Activated gamma-delta T cell treated with Interleukin-2 at 50 U/mL for 16 hours (primary cell): ENCODE data around the gene FAM174B.

ENCODE experiments used
- DNase-seq: peaks from one replicate; pipeline ENCODE4 v3.0.0-alpha.2; 2020

The FAM174B gene

DNA sequence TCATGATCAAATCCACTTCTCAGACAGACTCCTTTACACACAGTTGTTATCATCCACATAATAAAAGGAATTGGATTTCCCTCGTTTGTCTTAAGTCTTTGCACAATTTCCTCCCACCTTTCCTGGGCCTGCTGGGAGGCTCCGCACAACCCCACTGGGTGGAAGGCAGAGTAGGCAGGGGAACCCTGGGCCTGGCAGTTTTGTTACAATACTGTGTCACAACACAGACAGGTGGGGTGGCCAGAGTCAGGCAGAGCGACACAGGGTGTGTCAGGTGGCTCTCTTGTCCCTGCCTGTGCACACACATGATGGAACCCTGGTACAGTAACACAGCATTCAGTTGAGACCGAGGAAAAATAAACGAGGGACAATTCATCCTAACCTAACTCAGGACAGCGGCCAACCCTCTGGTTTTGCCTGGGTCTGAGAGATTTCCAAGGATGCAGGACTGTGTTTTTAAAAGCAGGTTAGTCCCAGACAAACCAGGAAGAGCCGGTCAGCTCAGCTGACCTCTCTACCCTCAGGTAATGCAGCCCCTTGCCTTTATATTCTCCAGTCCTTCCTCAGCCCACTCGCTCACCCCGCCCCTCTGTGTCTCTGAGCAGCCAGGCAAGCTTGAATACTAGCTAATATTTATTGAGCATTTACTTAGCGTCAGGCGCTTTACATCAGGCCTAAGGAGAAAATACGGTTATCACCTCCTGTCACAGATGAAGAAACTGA lies 8.8 kb upstream of the FAM174B start:
- no peak for DNase-seq

DNA sequence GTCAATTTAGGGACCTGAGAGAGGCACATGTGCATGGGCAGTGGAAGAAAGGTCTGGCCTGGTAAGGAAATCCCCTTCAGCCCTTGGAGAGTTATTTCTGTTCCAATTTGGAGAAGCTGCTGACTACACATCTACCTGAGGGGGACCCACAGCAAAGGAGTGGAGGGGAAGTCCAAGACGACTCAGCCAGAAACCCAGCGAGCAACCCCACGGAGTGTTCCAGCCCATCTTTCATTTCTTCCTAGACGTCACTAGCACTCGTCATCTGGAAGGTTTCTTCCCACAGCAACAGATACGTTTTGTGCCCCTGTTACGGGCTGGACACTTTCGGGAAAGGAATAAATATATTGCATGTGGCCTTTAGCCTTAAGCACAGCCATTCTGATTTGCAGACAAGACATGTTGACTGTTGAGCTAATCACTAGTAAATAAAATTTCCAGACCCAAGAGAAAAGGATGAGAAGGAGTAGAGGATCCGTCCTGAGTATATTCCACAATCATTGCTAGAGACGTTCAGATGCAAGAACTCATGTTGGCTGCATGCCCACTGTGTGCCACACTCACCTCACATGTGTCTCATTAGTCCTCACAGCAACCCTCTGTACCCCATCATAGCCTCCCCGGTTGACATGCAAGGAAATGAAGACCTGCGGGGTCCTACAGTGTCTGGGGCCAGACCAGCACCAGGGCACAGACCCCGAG lies 7.8 kb upstream of the FAM174B start:
- no peak for DNase-seq

DNA sequence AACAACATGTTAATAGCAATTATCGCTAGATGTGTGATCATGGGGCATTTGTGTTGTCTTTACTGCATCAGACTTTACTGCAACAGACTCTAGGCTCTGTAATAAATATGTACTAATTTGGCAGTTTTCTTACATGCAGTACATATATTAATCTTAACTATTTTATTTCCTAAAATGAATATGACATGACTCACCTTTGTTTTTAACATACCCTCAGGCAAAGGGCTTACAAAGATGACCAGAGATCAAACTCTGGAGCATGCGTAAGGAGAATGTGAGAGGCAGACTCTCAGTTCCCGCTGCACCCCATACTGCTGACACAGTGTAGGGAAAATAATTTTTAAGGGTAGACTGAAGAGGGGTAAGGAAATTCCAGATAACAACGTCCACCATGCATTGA lies 7.2 kb upstream of the FAM174B start:
- no peak for DNase-seq

DNA sequence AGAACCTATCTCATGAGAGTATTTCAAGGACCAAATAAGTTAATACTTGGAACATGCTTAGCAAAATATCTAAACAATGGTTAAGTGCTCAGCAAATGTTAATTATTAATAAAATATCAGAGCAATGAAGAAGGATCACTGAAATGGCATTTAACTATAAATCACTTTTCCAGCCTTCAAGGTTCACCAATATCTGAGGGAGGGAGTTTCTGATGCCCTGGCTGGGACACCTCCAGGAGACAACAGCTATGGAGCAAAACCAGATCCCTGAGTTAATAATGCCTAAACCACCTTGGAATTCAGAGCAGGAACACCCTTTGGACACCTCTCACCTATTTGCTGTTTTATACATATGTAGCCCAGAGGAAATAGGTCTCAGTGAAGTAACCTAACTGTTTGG lies 6.4 kb upstream of the FAM174B start:
- DNase-seq, result no peak

DNA sequence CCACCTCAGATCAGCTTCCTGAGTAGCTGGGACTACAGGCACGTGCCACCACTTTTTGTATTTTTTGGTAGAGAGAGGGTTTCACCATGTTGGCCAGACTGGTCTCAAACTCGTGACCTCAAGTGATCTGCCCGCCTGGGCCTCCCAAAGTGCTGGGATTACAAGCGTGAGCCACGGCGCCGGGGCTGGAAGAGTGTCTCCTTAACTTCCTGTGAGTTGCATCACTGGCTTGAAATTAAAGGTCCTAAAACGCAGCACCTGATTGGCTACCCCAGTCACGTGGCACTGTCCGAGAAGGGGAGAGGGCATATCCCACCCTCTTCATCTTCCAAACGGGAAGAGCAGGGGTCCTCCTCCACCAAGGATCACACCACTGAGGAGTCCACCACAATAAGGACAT lies 5.5 kb upstream of the FAM174B start:
- no peak for DNase-seq

DNA sequence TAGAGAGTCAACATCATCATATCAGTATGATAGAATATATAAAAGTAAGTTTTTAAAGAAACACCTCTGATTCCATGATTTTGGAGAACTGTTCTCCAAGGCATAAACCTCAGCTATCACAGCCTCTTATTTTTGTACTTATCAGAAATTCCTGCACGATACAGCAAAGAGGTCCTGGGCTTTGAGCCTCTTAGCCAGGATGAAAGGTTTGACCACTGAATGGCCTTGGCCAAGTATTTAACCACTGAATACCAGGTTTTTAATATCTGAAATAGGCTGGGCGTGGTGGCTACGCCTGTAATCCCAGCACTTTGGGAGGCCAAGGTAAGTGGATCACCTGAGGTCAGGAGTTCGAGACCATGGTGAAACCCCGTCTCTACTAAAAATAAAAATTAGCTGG lies 1.9 kb upstream of the FAM174B start:
- DNase-seq, result no peak

DNA sequence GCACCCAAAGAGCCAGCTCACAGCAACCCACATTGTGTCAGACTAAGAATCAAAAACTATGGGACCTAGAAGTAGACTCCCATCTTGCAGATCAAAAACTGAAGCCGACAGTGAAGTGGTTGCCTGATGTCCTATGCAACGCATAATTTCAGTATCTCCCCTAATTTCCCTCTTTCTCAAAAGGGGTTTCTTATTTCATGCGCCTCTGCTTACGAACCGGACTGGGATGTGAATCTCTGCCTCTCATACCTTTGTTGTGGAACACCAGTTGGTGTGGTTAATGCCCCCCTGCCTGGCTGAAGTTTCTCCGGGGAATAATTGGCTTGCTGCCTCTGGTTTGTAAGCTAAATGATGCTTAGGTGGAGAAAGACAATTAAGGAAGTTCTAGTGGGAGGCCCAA lies 514 bp upstream of the FAM174B start:
- DNase-seq, result no peak

DNA sequence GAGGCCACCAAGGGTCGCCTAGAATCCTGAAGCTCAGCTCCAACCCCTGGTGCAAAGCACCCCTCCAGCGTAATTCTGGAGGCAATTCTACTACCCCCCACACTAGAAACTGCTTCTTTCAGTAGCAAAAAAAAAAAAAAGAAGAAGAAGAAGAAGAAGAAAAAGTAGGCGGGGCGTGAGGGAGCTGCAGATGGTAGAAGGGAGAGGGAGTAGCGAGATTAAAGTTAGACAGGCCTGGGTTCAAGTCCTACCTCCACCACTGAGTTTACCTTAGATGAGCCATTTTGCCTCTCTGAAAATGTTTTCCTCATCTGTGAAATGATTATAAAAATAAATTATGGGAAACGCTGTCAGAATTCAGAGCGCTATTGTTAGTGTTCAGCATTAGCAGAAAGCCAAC lies 913 bp downstream of the FAM174B start:
- no peak for DNase-seq

DNA sequence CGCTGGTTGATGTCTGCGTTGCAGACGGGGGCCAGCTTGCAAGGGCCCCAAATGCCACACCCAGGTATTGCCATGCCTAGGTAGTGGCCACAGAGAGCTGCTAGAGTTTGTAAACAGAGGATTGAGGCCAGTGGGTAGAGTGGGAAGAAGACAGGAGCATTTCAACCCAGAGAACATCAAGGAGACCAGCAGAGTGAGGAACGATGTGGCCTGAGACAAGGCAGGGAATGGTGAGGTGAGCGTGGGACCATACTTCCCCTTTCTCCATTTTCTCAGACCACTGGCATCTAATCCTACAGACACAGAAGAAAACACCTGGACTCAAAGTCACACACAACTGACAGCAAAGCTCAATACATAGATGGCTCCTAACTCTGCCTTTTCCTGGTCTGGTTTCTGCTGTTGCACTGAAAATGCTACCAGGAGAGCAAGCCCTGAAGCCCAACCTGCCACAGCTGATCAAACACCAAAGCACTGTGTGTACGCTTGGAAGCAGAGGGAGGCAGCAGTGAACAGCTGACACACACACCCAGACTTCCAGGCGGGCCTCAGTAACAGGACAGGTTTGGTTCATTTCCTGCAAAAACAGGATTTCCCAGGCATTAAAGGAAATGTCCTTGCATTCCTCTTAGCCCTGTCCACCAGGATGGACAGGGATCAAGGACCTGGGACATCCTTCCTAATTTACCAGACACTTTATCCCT lies 1.6 kb downstream of the FAM174B start:
- DNase-seq, result no peak

DNA sequence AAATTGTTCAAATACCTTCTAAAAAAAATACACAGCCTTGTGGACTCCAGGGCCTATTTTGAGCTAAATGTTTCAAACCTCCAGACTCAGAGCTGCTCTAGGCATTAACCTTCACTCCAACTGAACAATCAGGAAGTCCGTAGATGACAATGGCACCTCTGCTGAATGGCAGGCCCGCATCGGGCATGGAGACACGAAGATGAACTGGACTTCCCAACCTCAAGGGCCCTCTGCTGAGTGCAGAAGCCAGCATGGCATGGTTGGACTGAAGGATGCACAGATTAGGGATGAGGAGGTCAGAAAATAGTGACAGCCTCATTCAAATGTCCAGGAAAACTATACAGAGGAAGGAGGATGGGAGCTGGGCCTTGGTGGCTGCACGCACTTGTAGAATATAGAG lies 2.2 kb downstream of the FAM174B start:
- no peak for DNase-seq

DNA sequence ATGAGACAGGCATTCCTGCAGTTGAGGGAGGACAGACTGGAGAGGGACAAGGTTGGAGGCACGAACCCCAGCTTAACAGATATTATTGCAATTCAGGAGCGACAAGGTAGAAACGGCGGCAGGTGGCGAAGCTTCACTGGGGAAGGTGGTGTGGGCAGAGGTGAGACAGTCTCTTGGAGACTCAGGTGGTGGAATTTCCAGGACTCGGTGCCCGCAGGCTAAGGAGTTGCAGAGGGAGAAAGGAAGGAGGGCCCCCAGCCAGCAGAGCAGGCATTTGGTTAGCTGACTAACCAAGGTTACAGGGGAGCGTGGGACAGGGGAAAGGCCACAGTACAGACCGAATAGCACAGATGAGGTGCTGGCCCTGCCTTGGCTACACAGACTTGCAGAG lies 3.0 kb downstream of the FAM174B start:
- no peak for DNase-seq

DNA sequence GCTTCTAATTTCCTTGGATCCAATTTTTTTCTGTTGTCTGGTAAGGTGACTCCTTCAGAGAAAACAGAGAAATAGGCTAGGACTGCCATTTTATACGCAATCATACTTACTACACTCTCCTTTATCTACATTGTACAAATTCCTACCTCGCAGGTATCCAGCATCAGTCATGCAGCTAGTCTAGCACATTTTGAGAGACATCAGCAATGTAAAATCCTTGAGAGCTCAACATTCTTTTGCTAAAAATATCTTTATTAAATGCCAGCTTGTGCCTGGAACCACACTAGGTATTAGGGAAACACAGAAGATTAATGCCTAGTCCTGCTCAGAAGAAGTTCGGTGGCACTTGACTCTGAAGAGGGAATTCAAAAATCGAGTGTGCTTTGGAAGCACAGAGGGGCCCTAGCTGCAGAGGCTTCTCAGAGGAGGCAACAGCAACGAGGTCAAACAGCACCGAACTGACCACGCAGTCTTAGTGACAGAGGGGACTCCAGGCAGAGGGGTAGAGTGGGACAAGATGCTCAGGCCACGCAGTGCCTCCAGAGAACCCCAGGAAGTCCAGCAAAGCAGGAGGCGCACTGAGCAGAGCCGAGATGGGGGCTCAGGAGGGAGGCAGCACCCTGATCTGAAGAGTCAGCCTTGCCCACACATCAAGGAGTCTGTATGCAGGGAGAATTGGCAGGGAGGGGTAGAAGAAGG lies 3.5 kb downstream of the FAM174B start:
- no peak for DNase-seq

DNA sequence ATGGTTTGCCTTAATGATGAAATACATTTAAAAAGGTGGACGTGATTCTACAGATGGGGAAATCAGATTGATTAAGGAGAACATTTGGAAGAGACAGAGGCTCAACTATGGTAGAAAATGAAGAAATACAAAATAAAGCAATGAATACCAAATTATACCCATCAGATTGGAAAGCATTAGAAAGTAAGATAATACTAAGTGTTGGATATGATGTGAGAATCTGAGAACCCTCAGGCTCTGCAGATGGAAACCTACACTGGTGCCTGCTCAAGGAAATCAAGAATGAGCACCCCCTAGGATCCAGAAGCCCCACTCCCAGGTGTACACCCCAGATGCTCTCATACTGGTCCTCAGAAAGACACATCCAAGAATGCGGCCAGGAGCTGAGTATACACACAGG lies 4.6 kb downstream of the FAM174B start:
- DNase-seq, result no peak

DNA sequence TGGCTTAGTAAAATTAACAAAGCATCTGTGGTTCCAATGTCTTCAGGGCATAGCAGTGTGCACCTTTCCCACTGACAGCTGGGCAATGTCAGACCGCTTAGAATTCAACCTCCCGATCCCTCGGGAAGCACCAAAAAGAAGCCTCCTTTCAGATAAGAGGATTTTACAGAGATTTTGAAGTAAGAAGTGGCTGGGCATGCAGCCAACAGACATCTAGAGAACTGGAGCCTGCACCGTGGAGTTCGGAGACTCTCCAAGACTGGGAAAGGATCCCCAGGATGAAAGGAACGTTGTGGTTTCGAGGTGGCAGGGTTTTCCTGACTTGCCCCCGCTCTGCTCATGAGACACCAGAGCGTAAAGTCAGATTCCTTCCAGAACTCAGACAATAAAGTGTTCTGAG lies 5.3 kb downstream of the FAM174B start:
- DNase-seq, result no peak

DNA sequence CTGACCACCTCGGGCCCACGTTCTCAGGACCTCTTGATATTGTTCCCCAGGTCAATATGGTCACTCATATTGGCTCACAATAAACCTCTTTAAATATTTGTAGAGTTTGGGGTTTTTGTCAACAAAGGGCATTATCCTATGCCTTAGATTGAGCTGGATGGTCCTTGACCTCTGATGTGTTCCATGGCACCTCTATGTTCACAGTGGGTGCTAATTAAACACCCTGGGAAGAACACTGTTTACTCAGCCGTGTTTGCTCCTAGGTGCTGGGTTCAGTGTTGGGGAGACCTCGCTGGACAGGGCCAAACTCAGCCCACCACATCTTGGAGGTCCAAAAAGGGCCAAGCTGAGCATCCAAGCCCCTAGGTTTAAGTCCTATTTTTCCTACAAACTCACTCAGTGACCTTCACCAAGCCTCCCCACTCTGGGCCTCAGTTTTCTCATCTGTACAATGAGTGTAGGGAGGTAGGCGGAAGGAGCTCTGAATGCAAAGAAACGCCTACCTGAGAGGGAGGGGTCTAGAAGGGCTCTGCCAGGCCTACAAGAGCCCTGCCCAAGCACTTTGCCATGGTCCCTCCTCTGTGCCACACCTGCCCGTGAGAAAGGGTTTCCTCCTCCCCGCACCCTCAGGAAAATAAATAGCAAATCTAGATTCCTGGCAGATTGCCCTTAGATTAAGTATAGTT lies 7.2 kb downstream of the FAM174B start:
- no peak for DNase-seq

DNA sequence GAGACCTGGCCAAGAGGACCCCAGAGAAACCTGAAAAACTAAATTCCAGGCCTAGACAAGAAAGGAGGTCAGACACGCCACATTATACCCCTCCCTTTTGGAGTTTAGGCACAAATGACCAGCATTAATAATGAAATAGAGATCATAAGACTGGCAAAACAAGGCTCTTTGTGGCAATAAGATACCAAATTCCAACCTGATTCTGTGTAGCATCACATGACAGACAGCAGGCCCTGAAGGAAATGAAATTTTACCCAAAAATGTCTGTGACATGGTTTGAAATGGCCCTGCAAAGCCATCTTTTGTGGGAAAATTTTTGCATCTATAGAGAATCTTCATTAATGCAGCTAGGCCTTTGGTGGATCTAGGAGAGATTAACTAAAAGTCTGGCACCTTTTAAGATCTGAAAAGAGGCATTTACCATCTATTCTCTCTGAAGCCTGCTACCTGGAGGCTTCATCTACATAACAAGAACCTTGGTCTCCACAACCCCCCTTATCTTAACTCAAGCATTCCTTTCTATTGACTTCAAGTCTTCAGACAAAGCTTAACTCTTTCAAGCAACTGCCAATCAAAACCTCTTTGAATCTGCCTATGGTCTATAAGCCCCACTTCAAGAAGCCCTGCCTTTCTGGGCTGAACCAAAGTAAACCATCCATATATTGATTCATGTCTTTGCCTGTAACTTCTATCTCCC lies 8.0 kb downstream of the FAM174B start:
- no peak for DNase-seq

DNA sequence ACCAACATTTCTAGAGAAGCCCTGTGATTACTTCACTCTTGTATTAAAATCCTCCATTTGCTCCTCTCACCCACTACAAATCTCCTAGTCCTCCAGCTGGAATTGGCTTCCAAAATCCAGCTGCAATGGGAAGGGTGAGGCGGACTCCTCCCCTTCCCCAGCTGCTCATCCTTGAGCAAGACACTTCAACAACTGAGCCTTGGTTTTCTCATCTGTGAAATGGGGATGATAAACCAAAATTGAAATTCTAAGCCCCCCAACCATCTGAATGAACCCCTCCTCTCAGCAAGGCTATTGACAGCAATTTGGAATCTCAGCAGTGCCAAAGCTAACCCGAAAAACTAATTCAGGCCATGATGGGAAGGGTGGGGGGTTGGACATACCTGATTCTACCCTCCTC lies 9.4 kb downstream of the FAM174B start:
- no peak for DNase-seq

DNA sequence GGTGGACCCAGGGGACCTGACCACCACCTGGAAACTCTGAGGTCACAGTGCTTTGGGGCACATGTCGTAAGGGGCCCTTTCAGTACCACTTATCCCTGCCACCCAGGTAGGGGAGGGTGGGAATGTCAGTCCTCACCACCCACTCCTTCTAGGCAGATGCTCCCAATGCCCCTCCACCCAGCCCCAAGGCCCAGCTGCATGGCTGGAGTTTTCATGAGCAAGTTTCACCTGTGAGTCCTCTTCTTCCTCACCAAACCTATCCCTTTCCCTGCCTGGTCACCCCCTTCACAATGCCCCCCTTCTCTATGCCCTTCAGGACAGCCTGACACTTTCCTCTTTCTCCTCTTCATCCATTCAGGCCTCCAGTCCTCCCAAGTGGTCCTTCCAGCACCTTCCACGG lies 9.8 kb downstream of the FAM174B start:
- no peak for DNase-seq

DNA sequence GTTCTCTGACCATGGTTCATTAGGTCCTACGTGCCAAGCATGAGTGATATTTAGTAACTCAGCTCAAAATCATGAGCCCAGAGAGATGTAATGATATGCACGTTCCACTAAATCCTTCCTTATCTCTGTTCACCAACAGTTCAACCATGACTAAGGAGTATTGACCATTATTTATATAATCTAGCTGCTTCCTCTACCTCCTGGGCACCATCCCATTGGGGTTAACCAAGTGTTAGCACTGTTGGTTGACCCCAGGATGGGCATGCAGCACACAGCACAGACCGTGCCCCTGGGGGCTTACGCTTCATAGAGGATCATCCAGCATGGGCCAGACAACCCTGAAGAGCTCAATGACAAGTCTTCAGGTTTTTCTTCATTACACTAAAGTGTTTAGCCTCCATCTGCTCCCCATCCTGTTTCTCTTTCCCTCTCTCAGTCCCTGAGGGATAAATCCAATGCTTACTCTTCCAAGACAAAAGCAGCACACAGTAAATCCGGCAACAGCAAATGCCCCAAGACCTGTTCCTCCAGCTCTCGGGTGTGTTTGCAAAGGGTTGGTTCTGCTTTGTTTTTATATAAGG lies 10.4 kb downstream of the FAM174B start:
- DNase-seq, result no peak

DNA sequence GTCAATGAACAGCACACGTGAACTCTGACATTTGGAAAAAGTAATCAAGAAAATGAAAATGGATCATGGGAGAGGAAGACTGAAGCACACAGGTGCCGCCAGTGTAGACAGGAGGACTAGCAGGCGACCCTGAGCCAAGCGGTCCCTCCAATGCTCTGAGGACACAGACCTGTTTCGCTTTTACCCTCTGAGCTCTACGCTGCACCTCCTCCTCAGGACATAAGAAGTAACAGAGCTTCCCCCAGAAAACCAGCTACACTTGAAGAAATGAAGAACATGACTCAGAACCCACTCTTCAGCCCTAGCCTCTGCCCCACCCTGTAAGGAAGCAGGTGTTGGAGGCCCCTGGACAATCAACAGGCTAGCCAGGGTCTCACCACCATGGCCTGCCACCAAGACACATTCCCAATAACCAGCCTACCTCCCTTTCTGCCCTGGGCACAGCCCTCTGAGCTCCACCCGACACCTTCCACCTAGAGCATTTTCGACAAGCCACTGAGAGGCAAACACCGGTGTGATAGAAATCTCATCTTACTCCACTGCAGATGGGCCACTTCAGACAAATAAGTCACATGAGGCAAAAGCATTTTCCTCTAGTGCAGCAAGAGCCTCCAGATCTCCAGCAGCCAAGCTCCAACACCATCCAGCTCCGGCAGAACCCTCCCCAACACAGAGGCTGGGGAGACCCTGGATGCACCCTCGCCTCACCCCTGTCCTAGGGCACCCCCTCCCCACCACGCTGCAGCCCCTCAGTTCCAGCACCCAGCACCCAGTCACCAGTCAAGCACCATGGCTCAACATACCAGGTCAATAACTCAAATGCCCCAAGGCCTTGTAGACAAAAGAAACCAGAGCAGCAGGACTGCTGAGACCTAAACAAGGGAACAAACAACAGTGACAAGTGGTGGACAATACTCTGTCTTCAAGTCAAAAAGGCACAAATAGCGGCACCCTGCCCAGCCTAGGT lies 11.4 kb downstream of the FAM174B start:
- no peak for DNase-seq
